T-helper 2 cell treated with Interferon-gamma antibody and Interleukin-4, amounts not matched to agents 100 ng/mL and 5 ng/mL, for 36 hours (primary cell): ENCODE results near the gene ALDH3B2. TPM values are rescaled to one million over a fixed set of nuclear protein-coding genes. Genes with fewer than 3 reads are reported as not detected.
"Not testable (repeated sequence)": the region's sequence is repeated elsewhere in the genome, so short reads cannot be mapped to it uniquely, and the experiment has no call there.

Experiments
- intact Hi-C: fragments of 100-400 bp; cut with micrococcal nuclease; formaldehyde crosslinking; loops from one replicate; pipeline ENCODE4 v1.15.1; 2023
- total RNA-seq: library from RNA; stranded (reverse); gene quantifications from 2 replicates; pipeline ENCODE4 v1.2.3, GENCODE V29; 2022

Gene ALDH3B2
- total RNA-seq, 1 donor from 2014 or later = not detected

DNA sequence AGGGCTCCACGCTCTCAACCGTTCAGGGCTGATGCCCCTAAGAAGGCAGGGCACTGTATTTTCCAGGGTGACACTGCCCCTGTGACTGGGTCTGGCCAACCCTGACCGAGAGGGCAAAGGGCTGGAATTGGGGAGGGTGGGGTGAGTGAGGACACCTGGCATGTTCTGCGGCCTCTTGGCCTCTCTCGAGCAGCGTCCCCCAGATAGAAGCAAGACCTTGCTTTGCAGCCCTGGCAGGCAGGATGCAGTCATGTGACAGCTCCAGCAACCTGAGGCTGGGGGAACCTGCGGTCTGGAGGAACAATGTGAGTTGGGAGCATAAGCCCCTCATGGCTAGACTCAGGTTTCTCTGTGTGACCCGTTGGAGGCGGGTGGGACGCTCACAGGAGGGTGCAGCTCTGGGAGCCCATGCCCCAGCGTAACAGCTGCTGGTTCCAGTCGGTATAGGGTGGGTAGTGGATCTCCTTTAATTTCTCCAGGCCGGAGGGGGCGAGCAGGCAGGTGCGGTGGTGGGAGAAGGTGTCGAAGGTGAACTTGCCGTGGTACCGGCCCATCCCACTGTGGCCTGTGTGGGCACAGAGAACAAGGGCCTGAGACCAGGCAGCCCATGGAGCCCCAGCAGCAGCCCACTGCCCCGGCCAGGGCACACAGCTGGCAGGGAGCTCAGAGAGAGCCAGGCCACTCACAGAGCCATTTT is 11.4 kb downstream of the ALDH3B2 start:
- intact Hi-C loops = no loop called here

DNA sequence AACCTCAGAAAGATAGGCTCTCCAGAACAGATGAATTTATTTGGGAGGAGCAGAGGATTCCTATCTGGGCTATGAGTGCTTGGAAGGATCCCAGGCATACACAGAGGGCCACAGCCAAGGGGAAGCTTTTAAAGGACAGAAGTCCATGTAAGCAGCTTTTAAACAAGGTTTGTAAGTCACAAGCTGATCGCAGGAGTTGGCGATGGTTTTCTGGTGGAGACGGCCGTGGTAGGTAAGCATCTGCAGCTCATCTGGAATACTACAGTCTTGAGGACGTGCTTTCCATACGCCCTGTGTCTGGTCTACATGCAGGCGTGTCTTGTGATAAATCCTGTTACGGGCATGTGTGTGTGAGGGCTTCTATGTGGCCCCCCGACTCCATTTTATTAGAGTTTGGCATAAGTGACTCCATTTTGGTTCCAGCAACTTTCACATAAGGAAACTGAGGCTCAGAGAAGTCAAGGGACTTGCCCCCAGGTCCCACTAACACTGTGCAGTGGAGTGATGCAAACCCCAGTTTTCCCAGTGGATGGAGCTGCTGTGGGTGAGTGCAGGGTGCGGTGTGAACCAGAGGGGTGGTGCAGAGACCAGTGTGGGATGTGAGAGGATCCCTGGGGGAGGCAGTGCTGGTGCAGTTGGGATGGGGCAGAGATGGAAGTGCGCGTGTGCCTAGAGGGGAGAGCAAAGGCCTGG is 12.1 kb downstream of the ALDH3B2 start:
- intact Hi-C loops = no loop called here

DNA sequence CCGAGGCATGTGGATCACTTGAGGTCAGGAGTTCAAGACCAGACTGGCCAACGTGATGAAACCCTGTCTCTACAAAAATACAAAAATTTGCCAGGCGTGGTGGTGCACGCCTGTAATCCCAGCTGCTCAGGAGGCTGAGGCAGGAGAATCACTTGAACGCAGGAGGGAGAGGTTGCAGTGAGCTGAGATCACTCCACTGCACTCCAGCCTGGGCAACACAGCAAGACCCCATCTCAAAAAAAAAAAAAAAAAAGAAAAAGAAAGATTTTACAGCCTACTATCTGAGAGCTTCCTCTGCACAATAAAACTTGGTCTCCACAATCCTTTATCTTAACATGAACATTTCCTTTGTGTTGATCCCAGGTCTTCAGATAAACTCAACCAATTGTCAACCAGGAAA is 13.7 kb downstream of the ALDH3B2 start:
- intact Hi-C loops = not testable (repeated sequence)

DNA sequence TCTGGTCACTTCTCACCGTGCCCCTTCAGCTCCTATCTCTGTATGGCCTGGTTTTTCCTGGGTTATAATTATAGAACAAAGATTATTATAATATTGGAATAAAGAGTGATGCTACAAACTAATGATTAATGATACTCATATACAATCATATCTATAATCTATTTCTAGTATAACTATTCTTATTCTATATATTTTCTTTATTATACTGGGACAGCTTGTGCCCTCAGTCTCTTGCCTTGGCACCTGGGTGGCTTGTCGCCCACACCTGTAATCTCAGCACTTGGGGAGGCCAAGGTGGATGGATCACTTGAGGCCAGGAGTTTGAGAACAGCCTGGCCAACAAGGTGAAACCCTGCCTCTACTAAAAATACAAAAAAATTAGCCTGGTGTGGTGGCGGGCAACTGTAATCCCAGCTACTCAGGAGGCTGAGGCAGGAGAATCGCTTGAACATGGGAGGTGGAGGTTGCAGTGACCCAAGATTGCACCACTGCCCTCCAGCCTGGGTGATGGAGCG is 14.7 kb downstream of the ALDH3B2 start:
- intact Hi-C loops = loop anchor here (1.0 kb wide), 2 partner anchors 30 to 87 kb away; partner anchors contain the start of gene NUDT8

DNA sequence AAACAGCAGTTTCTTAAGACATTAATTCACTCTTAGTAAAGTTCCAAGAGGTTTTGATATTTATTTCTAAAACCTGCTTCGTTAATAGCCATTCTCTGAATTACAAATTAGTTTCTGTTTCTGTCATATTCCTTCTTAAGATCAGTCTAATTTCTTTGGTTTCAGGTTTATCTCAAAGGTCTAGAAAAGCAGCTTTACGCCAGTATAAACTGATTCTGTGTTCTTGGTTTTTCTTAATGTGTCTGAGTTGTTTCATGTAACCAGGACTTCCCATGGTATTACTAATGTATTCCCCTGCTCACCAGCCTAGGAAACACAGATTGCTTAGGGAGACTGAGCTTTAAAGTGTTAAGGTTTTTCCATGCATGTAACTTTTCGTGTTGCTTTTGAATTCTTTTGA is 17.1 kb downstream of the ALDH3B2 start:
- intact Hi-C loops = no loop called here

DNA sequence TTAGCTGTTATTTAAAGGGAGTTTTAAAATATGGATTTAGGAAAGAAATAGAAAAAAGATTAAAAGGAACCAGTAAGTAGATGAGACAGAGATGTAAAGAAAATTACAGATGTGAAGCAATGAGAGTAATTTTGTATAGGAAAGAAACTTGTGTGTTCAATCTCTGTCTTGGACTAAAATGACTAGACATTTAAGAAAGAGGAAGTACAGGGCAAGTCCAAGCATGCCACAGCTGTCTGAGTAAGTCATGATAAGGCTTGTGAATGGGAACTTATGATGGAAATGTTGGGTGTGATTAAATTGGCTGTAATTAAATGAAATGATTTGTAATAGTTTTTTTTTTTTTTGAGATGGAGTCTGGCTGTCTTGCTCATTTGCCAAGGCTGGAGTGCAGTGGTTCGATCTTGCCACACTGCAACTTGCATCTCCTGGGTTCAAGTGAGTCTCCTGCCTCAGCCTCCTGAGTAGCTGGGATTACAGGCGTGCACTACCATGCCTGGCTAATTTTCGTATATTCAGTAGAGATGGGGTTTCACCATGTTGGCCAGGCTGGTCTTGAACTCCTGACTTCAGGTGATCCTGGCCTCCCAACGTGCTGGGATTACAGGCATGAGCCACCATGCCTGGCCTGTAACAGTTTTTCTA is 18.0 kb downstream of the ALDH3B2 start:
- intact Hi-C loops = no loop called here

DNA sequence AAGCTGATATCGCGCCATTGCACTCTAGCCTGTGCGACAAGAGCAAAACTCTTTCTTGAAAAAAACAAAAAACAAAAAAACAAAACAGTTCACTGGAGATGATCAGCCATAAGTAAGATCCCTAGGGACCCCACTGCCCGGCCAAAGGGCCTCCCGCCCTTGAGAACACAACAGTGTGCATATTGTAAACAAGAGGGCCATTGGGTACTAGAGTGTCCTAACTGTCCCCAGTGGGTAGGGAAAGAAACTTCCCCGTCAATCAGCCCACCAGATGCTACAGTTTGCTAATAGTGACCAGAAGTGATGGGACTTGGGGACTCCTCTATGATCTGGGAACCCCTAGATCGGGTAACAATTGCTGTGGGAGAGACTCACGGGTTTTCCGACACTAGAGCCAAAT is 20.2 kb downstream of the ALDH3B2 start:
- intact Hi-C loops = no loop called here

DNA sequence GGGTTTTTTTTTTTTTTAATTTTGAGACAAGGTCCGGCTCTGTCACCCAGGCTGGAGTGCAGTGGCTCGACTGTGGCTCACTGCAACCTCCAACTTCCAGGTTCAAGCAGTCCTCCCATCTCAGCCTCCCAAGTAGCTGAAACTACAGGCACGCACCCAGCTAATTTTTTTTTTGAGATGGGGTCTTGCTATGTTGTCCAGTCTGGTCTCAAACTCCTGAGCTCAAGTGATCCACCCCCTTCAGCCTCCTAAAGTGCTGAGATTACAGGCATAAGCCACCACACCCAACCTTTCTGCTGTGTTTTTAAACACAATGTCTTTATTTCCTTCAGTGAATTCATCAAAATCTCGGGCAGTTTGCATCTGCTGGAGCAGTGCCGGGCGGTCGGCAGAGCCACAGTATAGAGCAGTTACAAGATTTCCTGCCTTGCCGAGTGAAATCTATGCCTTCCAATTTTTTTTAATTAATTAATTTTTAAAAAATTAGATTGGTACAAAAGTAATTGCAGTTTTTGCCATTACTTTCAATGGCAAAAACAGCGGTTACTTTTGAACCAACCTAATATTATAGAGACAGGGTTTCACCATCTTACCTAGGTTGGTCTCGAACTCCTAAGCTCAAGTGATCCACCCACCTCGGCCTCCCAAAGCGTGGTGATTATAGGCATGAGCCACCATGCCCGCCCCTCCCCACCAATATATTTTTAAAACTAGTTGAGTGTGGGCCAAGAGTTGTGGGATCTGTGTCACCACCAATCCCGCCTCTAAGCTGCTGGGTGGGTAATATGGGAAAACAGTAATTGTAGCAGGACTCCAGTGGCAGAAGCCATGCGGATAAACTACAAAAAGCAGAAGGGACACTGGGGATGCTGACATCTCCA is 21.2 kb downstream of the ALDH3B2 start:
- intact Hi-C loops = no loop called here

DNA sequence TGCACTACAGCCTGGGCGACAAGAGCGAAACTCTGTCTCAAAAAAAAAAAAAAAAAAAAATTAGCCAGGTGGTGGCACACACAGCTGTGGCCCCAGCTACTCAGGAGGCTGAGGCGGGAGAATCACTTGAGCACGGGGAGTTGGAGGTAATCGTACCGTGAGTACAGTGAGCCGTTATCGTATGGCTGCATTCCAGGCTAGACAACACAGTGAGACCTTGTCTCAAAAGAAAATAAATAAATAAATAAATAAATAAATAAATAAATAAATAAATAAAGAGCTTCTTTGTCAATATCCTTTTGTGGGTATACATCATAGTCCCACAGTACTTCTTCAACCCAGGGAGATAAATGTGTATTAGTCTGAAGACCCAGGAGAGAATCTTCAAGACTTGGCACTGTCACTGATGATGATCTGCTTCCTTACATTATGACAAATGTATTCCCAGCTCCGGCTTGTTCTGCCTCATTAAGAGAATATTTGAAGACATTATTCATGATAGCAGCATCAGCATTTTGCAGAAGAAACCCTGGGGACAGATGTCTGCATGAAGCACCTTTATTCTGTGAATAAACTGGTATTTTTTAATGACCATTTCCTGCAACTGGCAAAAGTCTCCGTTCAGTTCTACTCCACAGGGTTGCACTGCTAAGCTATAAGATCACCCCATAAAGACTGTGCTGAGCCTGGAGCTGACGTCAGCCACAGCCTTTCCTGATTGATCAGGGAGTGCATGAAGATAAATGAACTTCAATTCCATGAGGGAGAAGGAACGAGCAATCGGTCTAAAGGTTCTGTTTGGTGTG is 22.2 kb downstream of the ALDH3B2 start:
- intact Hi-C loops = no loop called here

DNA sequence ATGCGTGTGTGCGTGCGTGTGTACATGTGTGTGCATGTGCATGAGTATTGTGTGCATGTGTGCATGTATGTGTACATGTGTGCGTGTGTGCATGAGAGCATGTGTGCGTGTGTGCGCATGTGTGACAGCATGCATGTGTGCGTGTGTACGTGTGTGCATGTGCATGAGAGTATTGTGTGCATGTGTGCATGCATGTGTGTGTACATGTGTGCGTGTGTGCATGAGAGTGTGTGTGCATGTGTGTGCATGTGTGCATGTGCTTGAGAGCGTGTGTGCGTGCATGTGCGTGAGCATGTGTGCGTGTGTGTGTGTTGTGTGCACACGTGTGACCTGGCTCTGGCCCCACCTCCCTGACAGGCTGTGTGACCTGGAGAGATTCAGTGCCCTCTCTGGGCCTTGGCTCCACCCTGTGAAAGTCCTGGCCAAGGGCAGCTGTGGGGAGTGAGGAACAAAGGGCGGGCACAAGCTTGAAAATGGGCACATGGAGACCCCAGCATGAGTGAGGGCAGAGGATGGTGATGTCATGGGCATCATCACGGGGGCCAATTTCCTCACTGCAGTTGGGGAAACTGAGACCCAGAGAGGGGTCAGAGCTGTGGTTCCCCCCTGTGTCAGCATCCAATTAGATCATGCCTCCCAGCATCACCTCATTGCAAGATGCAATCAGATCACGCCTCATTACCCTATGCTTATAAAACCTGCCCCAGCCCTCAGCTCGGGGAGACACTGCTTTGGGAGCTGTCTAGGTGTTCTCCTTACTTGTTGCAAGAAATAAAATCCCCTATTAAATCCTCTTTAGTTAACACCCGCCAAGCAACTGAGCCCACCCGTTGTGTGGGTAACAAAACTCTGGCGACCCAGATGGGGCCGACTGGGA is 24.6 kb downstream of the ALDH3B2 start:
- intact Hi-C loops = no loop called here

DNA sequence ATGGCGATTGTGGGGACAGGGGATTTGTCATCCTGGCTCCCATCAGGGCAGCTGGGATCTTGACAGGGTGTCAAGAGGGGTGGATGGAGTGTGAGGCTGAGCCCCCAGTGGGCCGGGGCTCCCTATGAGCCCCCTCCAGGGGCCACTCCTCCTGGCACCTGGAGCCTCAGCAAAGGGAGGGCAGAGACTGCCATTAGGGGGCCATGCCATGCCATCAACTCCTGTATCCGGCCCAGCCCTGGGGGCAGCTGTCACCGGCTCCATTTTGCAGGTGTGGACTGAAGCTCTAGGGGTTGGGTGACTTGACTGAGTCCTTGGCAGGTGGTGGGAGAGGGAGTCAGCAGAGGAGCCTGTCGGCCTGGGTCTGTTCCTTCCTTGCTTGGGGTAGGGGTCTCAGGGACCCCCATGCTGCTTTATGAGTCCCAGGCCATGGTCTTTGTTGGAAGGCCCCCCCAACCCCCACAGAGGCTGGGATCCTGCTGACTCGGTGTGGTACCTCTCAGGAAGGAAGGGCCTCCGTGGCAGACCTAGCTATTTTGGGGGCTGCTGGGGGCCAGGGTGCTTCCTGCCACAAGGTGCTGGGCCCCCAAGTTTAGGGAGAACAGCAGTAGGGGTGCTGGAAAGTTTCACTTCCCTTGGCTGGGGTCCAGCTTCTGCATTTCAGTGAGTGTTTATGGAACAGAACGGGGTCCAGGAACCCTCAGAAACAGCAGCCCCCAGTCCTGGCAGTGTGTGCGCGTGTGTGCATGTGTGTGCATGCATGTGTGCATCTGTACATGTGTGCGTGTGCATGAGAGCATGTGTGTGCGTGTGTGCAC is 25.4 kb downstream of the ALDH3B2 start:
- intact Hi-C loops = no loop called here

DNA sequence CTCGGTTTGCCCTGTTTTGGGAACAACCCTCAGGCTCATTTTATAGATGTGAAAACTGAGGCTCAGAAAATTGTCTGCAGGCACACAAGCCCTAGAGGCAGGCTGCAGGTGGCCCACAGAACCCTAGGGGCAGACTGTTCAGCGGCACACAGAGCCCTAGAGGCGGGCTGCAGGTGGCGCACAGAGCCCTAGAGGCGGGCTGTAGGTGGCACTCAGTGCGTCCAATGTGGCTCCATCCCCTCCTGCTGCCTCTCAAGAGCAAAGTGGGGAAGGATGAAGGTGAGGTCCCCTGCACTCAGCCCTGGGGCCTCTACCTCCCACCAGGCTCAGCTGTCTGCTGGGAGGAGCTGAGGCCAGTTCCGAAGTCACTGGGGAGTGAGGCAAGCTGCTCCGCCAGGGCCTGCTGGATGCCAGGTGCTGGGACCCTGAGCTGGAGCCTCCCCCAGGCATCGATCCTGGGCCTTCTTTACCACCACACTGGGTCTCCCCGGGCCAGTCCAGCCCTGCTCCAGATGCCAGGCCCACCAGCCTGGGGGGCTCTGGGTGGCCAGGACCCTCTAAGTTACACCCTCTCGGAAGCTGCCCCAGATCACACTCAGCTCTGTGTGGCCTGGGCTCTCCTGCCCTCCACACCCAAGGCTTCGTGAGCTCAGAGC is 26.2 kb downstream of the ALDH3B2 start:
- intact Hi-C loops = no loop called here

DNA sequence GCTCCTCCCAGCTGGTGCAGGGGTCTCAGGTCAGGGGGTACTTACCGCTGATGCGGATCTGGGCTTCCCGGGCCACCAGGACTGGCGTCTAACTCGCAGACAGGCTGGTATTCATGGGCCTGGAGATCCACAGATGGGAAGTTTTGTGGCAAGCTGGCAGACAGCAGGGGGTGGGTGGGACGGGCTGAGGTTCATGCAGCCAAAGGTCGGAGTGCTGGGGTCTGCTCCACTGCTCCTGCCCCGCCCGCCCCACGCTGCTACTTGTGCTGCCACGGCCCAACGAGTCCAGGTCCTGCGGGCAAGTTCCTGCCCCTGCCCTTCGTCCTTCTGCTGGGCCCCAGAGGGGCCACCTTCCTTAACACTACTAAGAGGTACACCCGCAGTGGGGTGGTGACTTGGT is 27.0 kb downstream of the ALDH3B2 start:
- intact Hi-C loops = no loop called here

DNA sequence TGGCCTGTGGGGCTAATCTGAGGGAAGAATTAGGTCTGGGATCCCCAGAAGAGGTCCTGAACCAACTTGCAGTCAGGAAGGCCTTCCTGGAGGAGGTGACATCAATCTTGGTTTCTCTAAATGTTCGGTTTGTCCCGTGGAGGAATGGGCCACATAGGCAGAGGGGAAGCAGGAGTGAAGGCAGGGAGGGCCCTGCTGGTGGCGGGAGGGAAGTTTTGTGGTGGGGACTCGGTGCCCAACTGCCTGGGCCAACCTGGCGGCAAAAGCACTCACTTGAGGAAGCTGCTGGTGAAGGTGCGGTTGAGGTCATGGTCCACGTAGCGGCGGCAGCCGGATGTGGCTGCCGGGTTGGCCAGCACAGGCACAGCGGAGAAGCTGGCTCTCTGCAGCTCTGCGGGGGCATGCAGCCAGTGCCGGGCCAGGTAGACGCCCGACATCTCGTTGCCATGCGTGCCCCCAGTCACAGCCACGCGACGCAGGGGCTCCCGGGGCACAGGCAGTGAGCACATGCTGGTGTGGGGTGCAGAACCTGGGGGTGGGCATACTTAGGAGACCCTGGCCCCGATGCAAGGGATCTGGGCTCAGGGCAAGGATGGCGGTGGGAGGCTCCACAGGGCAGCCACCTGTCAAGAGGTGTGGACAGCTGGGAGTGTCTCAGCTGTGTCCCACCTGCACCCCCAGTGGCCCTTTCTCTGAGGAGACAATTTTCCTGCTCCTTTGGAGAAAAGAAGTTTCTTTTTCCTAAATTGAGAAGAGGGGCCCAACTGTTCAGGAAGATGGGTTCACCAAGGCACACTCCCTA is 27.7 kb downstream of the ALDH3B2 start:
- intact Hi-C loops = no loop called here

DNA sequence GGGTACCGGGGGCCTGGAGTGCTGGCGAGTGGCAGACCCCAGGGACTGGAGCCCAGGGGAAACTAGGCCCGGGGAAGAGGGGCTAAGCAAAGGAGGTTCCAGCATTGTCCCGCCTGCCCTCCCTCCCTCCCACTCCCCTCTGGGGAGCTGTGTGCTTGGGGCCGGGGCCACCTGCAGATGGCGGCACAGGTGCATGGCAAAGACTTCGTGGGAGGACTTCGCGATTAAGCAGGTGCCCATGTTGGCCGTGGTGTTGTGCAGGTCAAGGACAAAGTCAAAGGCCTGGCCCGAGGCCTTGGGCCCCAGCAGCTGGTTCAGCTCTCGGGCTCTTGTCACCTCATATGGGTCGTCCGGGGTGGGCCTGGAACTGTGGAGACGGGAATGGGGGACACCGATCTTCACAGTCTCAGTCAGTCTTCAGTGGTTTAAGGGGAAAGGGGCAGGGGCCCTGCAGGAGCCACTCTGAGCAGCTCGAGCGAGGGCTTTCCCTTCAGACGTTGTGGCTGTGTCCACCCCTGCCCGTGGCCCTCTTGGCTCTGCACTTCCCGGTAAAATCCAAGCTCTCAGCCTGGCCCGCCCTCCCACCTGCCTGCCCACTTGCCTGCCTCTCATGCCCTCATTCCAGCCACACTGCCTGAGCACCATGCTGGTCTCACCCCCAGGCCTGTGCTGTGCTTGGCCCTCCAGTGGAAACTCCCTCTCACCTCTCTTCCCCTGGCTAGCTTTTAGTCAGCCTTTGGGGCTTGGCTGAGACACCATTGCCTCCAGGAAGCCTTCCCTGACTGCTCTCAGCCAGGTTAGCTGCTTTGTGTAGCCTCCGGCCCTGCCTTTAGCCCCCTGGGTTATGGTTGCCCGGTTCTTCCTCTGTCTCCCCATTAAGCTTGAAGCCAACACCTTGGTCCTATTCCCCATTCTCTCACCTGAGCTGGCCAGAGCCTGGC is 28.6 kb downstream of the ALDH3B2 start:
- intact Hi-C loops = no loop called here
